ENCODE data around the gene MRPL11.

Gene MRPL11

DNA sequence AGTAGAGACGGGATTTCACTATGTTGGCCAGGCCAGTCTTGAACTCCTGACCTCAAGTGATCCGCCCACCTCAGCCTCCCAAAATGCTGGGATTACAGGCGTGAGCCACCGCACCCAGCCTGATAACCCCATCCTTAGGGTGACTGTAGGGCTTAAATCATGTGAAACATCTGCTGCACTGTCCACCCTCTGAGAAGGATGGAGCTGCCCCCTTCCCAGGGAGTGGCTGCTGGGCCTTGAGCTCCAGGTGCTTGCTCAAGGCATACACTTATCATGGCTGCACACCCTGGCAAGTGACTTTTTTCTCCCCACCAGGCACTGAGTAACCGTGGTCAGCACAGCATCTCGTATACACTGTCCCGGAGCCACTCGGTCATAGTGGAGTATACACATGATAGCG, 33.4 kb upstream of the MRPL11 start:
- H3K27ac ChIP-seq (ENCODE audit: low read depth, low read length): no peak overlapping the region
- H3K9me3 ChIP-seq (ENCODE audit: insufficient read depth, low read length): no peaks in the 10 kb centered on the region
- H3F3A ChIP-seq (ENCODE audit: insufficient read depth): no peaks in the 10 kb centered on the region
- no peaks in the 10 kb centered on the region for H3K9me2 ChIP-seq (replicated peaks; ENCODE audit: insufficient read depth, low read length)
- no peak overlapping the region for H2AFZ ChIP-seq (ENCODE audit: low read depth, low read length, severe bottlenecking)
- TF ChIP-seq, protein P1, sequence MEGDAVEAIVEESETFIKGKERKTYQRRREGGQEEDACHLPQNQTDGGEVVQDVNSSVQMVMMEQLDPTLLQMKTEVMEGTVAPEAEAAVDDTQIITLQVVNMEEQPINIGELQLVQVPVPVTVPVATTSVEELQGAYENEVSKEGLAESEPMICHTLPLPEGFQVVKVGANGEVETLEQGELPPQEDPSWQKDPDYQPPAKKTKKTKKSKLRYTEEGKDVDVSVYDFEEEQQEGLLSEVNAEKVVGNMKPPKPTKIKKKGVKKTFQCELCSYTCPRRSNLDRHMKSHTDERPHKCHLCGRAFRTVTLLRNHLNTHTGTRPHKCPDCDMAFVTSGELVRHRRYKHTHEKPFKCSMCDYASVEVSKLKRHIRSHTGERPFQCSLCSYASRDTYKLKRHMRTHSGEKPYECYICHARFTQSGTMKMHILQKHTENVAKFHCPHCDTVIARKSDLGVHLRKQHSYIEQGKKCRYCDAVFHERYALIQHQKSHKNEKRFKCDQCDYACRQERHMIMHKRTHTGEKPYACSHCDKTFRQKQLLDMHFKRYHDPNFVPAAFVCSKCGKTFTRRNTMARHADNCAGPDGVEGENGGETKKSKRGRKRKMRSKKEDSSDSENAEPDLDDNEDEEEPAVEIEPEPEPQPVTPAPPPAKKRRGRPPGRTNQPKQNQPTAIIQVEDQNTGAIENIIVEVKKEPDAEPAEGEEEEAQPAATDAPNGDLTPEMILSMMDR (IDR thresholded peaks at IDR 0.05; ENCODE audit: insufficient read depth, low read length, poor library complexity, severe bottlenecking): no peak
- no peak for TF ChIP-seq EZH2phosphoT487 (conservative IDR thresholded peaks at IDR 0.05; ENCODE audit: low read length)
- H3K79me2 ChIP-seq (ENCODE audit: insufficient read depth, low read length): no peaks in the 10 kb centered on the region
- no peak overlapping the region for H3K4me2 ChIP-seq (ENCODE audit: low read depth, low read length, poor library complexity, severe bottlenecking)
- no peaks in the 10 kb centered on the region for H3K36me3 ChIP-seq (ENCODE audit: low read length)
- H3K9ac ChIP-seq (ENCODE audit: low read length): no peak overlapping the region
- no peak overlapping the region for H3K4me3 ChIP-seq (ENCODE audit: insufficient read depth, low read length, poor library complexity, severe bottlenecking)
- H3K27me3 ChIP-seq (ENCODE audit: low read length): no peaks in the 10 kb centered on the region
- no peaks in the 10 kb centered on the region for H4K20me1 ChIP-seq (ENCODE audit: low read depth, low read length)

DNA sequence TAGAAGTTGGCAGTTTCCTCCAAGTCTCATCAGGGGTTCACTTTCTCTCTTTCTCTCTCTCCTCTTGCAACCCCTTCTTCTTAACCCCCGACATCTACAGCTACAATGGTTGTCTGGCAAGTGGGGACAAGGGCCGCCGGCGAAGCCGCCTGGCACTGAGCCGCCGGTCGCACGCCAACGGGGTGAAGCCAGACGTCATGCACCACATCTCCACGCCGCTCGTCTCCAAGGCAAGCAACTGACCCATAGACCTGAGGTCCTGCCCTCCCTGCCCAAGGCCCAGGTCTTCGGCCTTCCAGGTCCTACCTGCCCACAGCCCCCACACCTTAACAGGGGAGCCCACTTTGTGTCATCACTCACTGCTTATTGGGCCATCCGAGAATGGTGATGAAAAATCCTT, 32.5 kb upstream of the MRPL11 start:
- Histone ChIP-seq H2AFZ (ENCODE audit: low read depth, low read length, severe bottlenecking) (no peak overlapping the region), H4K20me1 (ENCODE audit: low read depth, low read length) (no peaks in the 10 kb centered on the region), H3K27ac (ENCODE audit: low read depth, low read length) (no peak overlapping the region), H3K79me2 (ENCODE audit: insufficient read depth, low read length) (no peaks in the 10 kb centered on the region), H3K4me2 (ENCODE audit: low read depth, low read length, poor library complexity, severe bottlenecking) (no peak overlapping the region), H3K36me3 (ENCODE audit: low read length) (no peaks in the 10 kb centered on the region), H3F3A (ENCODE audit: insufficient read depth) (peaks cover 4% of the 10 kb centered on the region; the same call in 1 of the 2 replicates), H3K27me3 (ENCODE audit: low read length) (no peaks in the 10 kb centered on the region), H3K9ac (ENCODE audit: low read length) (no peak overlapping the region), H3K9me3 (ENCODE audit: insufficient read depth, low read length) (no peaks in the 10 kb centered on the region), H3K4me3 (ENCODE audit: insufficient read depth, low read length, poor library complexity, severe bottlenecking) (no peak overlapping the region), H3K9me2 (replicated peaks; ENCODE audit: insufficient read depth, low read length) (no peaks in the 10 kb centered on the region)
- no peak for TF ChIP-seq EZH2phosphoT487 (conservative IDR thresholded peaks at IDR 0.05; ENCODE audit: low read length)
- TF ChIP-seq, protein P1 (IDR thresholded peaks at IDR 0.05; ENCODE audit: insufficient read depth, low read length, poor library complexity, severe bottlenecking): no peak

- Histone ChIP-seq H3K79me2 (ENCODE audit: insufficient read depth, low read length) (no peaks in the 10 kb centered on the region), H3K27ac (ENCODE audit: low read depth, low read length) (no peak overlapping the region), H3K4me2 (ENCODE audit: low read depth, low read length, poor library complexity, severe bottlenecking) (no peak overlapping the region), H3K9me2 (replicated peaks; ENCODE audit: insufficient read depth, low read length) (no peaks in the 10 kb centered on the region), H3K9ac (ENCODE audit: low read length) (no peak overlapping the region), H4K20me1 (ENCODE audit: low read depth, low read length) (no peaks in the 10 kb centered on the region), H3K27me3 (ENCODE audit: low read length) (no peaks in the 10 kb centered on the region), H3K9me3 (ENCODE audit: insufficient read depth, low read length) (no peaks in the 10 kb centered on the region), H3K36me3 (ENCODE audit: low read length) (no peaks in the 10 kb centered on the region), H3F3A (ENCODE audit: insufficient read depth) (peaks cover 10% of the 10 kb centered on the region), H2AFZ (ENCODE audit: low read depth, low read length, severe bottlenecking) (no peak overlapping the region), H3K4me3 (ENCODE audit: insufficient read depth, low read length, poor library complexity, severe bottlenecking) (no peak overlapping the region)
- TF ChIP-seq, protein P1 (IDR thresholded peaks at IDR 0.05; ENCODE audit: insufficient read depth, low read length, poor library complexity, severe bottlenecking): no peak
- no peak for TF ChIP-seq EZH2phosphoT487 (conservative IDR thresholded peaks at IDR 0.05; ENCODE audit: low read length)
Observed at GRCh38 chr11:66470015-66470414, 31.4 kb upstream of the MRPL11 start.

Data from SU-DHL-6 (cell line).